Hepatocyte (in vitro differentiated cells): ENCODE measurements around the gene MTRFR. TPM values are rescaled to one million over a fixed set of nuclear protein-coding genes. Genes with fewer than 3 reads are reported as not detected.

Experiments
- DNase-seq: peaks from one replicate; pipeline ENCODE4 v3.0.0-alpha.2; 2016; ENCODE audit warnings: low spot score
- H2AFZ ChIP-seq: fragments of 200-600 bp; sonication (generic); 2 replicates; pipeline ENCODE4 v1.6.0; 2016; ENCODE audit warnings: antibody characterized with exemption, mild to moderate bottlenecking
- H3K27ac ChIP-seq: fragments of 200-600 bp; sonication (generic); 2 replicates; pipeline ENCODE4 v1.5.1; 2016; ENCODE audit warnings: mild to moderate bottlenecking
- H3K27me3 ChIP-seq: fragments of 200-600 bp; sonication (generic); 2 replicates; pipeline ENCODE4 v1.6.1; 2016
- H3K36me3 ChIP-seq: fragments of 200-600 bp; sonication (generic); replicated peaks from 2 replicates; pipeline ENCODE4 v1.5.1; 2016; ENCODE audit warnings: low read depth; ENCODE audit not compliant: insufficient read depth
- H3K4me1 ChIP-seq: fragments of 200-600 bp; sonication (generic); 2 replicates; pipeline ENCODE4 v1.5.1; 2016; ENCODE audit warnings: mild to moderate bottlenecking, moderate library complexity; ENCODE audit not compliant: insufficient read depth
- H3K4me2 ChIP-seq: fragments of 200-600 bp; sonication (generic); 2 replicates; pipeline ENCODE4 v1.6.0; 2016
- H3K4me3 ChIP-seq: fragments of 200-600 bp; sonication (generic); 2 replicates; pipeline ENCODE4 v1.5.1; 2016; ENCODE audit warnings: mild to moderate bottlenecking
- H3K79me2 ChIP-seq: fragments of 200-600 bp; sonication (generic); 2 replicates; pipeline ENCODE4 v1.6.0; 2017; ENCODE audit warnings: mild to moderate bottlenecking
- H3K9me2 ChIP-seq: fragments of 200-600 bp; sonication (generic); replicated peaks from 2 replicates; pipeline ENCODE4 v1.6.0; 2017; ENCODE audit warnings: mild to moderate bottlenecking; ENCODE audit not compliant: insufficient read depth
- H3K9me3 ChIP-seq: fragments of 200-600 bp; sonication (generic); 2 replicates; pipeline ENCODE4 v1.5.1; 2016; ENCODE audit warnings: low read depth, mild to moderate bottlenecking
- H4K20me1 ChIP-seq: fragments of 200-600 bp; sonication (generic); 2 replicates; pipeline ENCODE4 v1.6.0; 2016; ENCODE audit warnings: mild to moderate bottlenecking; ENCODE audit not compliant: insufficient read depth, poor library complexity, severe bottlenecking
- EZH2 ChIP-seq: fragments of 200-600 bp; sonication (generic); IDR thresholded peaks from 2 replicates; pipeline ENCODE4 v1.6.1; 2016; ENCODE audit warnings: antibody characterized with exemption, mild to moderate bottlenecking, borderline replicate concordance
- EZH2phosphoT487 ChIP-seq: fragments of 200-600 bp; sonication (generic); IDR thresholded peaks from one replicate; pipeline ENCODE4 v1.6.1; 2018; ENCODE audit warnings: antibody characterized with exemption, mild to moderate bottlenecking, low read depth, moderate library complexity; ENCODE audit not compliant: unreplicated experiment, severe bottlenecking
- WGBS: methylation state at CpG from one replicate; pipeline ENCODE4 v1.1.6; 2016; ENCODE audit warnings: low lambda C conversion rate; ENCODE audit errors: missing lambda C conversion rate; 5-methylcytosine and 5-hydroxymethylcytosine counted together
- polyA plus RNA-seq: library from polyadenylated mRNA; unstranded; fragments of >200 nt; fragmentation: Nextera tagmentation; extraction: Ambion mirVana; gene quantifications from 2 replicates; pipeline ENCODE4 v1.2.1, GENCODE V29; 2016
- total RNA-seq: library from RNA; depleted of rRNA; stranded (reverse); fragments of >200 nt; gene quantifications from 2 replicates; pipeline ENCODE4 v1.2.3, GENCODE V29; 2014
- TF ChIP-seq, protein P1 (sequence below): fragments of 200-600 bp; sonication (generic); IDR thresholded peaks from 2 replicates; pipeline ENCODE4 v1.5.1; 2016; ENCODE audit warnings: antibody characterized with exemption, mild to moderate bottlenecking; ENCODE audit not compliant: poor library complexity

MTRFR gene
- total and polyA plus RNA-seq, 2 experiments from 2014 or later = 13.3 to 13.8 TPM

DNA sequence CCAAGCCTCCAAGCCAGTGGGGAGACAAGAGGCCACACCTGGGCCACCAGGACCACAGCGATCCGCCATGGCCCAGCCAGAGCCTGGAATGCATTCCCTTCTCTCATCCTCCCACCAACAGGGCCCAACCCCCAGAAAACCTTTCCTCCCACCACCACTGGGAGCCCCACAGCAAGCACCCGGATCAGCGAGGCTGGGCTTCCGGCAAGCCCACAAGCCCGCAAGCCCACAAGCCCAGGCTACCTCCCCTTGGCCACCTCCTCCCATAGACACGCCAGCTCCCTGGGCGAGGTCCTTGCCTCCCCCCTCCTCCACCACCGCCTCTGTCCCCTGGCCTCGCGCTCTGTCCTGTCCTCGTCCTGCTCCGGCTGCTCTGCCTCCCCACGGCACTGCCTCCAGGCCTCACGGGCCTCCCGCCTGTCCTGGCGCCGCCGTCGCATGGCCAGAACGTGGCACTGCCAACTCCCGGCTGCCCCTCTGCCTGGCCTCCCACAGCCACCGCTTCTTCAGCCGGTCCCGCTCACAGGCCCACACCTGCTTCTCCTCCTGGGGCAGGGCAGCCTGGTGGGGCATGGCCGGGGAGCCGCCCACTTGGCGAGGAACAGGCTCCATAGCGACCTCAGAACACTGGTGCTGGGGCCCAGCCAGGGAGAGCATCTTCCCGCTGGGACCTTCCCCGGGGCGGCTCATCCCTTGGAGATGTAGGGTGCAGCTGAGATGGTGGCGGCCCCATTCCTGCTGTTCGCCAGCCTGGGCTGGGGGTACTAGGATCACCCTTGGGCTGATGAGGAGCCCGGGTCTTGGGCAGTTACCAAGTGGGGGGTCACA lies 32.8 kb downstream of the MTRFR start:
- H3K36me3 ChIP-seq = no peaks in the 10 kb centered on the region
- H3K4me1 ChIP-seq = peaks cover 10% of the 10 kb centered on the region
- no peaks in the 10 kb centered on the region for H3K27me3 ChIP-seq
- no peak overlapping the region for H2AFZ ChIP-seq
- no peak for TF ChIP-seq EZH2phosphoT487
- TF ChIP-seq, protein P1, sequence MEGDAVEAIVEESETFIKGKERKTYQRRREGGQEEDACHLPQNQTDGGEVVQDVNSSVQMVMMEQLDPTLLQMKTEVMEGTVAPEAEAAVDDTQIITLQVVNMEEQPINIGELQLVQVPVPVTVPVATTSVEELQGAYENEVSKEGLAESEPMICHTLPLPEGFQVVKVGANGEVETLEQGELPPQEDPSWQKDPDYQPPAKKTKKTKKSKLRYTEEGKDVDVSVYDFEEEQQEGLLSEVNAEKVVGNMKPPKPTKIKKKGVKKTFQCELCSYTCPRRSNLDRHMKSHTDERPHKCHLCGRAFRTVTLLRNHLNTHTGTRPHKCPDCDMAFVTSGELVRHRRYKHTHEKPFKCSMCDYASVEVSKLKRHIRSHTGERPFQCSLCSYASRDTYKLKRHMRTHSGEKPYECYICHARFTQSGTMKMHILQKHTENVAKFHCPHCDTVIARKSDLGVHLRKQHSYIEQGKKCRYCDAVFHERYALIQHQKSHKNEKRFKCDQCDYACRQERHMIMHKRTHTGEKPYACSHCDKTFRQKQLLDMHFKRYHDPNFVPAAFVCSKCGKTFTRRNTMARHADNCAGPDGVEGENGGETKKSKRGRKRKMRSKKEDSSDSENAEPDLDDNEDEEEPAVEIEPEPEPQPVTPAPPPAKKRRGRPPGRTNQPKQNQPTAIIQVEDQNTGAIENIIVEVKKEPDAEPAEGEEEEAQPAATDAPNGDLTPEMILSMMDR = no peak
- no peak for TF ChIP-seq EZH2
- H3K4me2 ChIP-seq = no peak overlapping the region
- H3K79me2 ChIP-seq = peaks cover 58% of the 10 kb centered on the region
- no peak overlapping the region for H3K4me3 ChIP-seq
- no peak overlapping the region for H3K27ac ChIP-seq
- no peaks in the 10 kb centered on the region for H3K9me2 ChIP-seq
- no peak for DNase-seq
- peaks cover 32% of the 10 kb centered on the region for H4K20me1 ChIP-seq
- H3K9me3 ChIP-seq = no peaks in the 10 kb centered on the region
- WGBS = 96% methylated on average over 24 of the region's 35 CpGs

DNA sequence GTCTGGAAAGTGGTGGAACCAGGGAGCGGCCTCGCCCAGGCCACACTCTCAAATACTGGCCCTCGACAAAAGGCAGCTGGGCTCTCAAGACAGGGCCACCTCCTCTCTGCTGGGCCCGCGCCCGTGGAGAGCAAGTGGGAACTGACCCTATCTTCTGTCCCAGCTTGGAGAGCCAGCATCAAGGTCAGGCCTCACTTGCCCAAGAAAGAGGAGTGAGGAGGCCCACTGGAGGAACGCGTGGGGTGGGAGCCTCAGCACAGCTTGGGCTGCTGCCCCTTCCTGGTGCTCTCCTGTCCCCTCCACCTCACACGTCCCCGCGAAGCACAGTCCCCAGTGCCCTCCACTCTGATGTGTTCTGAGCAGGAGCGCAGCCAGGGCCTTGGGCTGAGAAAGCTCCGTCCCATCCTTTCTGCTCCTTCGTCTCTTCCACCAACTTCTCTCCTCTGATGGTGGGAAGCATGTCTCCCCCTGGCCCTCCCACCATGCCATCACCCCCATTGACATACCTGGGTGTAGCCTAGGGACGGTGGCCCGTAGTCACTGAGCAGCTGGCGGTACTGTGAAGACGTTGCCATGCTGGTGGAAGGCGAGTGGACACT lies 33.5 kb downstream of the MTRFR start:
- H4K20me1 ChIP-seq = peaks cover 32% of the 10 kb centered on the region
- H3K36me3 ChIP-seq = no peaks in the 10 kb centered on the region
- H3K4me2 ChIP-seq = no peak overlapping the region
- 97% methylated on average over 19 of the region's 19 CpGs for WGBS
- no peaks in the 10 kb centered on the region for H3K9me3 ChIP-seq
- no peaks in the 10 kb centered on the region for H3K9me2 ChIP-seq
- TF ChIP-seq EZH2phosphoT487 (no peak), EZH2 (no peak)
- TF ChIP-seq, protein P1 = no peak
- H3K27me3 ChIP-seq = no peaks in the 10 kb centered on the region
- H3K4me3 ChIP-seq = no peak overlapping the region
- H3K4me1 ChIP-seq = peaks cover 10% of the 10 kb centered on the region
- H2AFZ ChIP-seq = no peak overlapping the region
- no peak overlapping the region for H3K27ac ChIP-seq
- DNase-seq = no peak
- H3K79me2 ChIP-seq = peaks cover 58% of the 10 kb centered on the region

DNA sequence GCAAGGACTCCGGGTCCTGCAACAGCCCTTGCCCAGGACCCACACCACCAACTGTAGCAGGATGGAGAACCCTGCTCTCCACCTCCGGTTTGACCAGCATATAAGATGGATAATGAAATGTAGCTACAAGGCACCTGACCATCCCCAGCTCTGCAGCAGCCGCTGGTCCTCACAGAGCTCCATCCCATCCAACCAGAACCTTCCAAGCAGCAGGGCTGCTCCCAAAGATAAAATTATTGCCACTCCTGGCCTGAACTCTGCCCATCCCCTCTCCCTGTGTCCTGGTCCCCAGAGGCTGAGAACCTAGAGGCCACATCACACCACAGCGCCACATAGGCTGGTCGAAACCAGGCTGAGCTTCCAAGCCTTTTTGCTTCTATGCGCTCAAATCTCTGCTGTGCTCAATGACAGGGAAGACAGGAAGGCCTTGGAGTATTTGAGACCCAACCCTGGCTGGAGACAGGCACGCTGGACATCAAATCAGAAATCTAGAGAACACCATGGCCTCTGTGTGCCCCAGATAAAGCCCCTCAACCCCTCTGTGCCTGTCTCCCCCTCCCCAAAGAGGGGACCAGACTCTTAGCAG lies 34.2 kb downstream of the MTRFR start:
- Histone ChIP-seq H3K4me2 (peak overlapping the region; percentile 98), H3K27me3 (no peaks in the 10 kb centered on the region), H3K27ac (peak overlapping the region; percentile 96), H3K4me3 (no peak overlapping the region), H3K9me2 (no peaks in the 10 kb centered on the region), H2AFZ (no peak overlapping the region), H3K4me1 (peaks cover 13% of the 10 kb centered on the region), H4K20me1 (peaks cover 30% of the 10 kb centered on the region), H3K9me3 (no peaks in the 10 kb centered on the region), H3K79me2 (peaks cover 63% of the 10 kb centered on the region), H3K36me3 (no peaks in the 10 kb centered on the region)
- TF ChIP-seq EZH2phosphoT487 (no peak), EZH2 (no peak)
- TF ChIP-seq, protein P1 = no peak
- WGBS = 93% methylated on average over 7 of the region's 7 CpGs
- DNase-seq = no peak
